Thoracic aorta (tissue), 2 donors: ENCODE data around the gene SIK3. TPM values are rescaled to one million over a fixed set of nuclear protein-coding genes. Genes with fewer than 3 reads are reported as not detected.

ENCODE experiments used
- ATAC-seq: fragments of 150-250 bp; one replicate; pipeline ENCODE4 v1.8.0; 2017; ENCODE audit warnings: low read depth; ENCODE audit not compliant: insufficient number of reproducible peaks, low FRiP score
- DNase-seq: peaks from one replicate; pipeline ENCODE4 v3.0.0-alpha.2; 2020; ENCODE audit warnings: low spot score
- H3K27ac ChIP-seq, 2 donors: fragments of 200-600 bp; sonication (generic); 1 replicate in 1 of 2; 2 replicates in 1 of 2; pipeline ENCODE4 v1.5.1; 2016; ENCODE audit warnings: mild to moderate bottlenecking in 2 of 2, moderate library complexity in 2 of 2
- H3K27me3 ChIP-seq: fragments of 200-600 bp; sonication (generic); replicated peaks from 2 replicates; pipeline ENCODE4 v1.6.0; 2016; ENCODE audit warnings: mild to moderate bottlenecking; ENCODE audit not compliant: insufficient read depth
- H3K36me3 ChIP-seq: fragments of 200-600 bp; sonication (generic); one replicate; pipeline ENCODE4 v1.5.1; 2016
- H3K4me1 ChIP-seq, 2 donors: fragments of 200-600 bp; sonication (generic); 1 replicate in 1 of 2; 2 replicates in 1 of 2; pipeline versions ENCODE4 v1.5.1 to v1.6.0; 2016; ENCODE audit warnings: low read depth in 2 of 2, mild to moderate bottlenecking in 1 of 2; ENCODE audit not compliant: control insufficient read depth in 1 of 2
- H3K4me3 ChIP-seq: fragments of 200-600 bp; sonication (generic); 2 replicates; pipeline ENCODE4 v1.5.1; 2016; ENCODE audit warnings: mild to moderate bottlenecking
- H3K9me3 ChIP-seq: fragments of 200-600 bp; sonication (generic); 2 replicates; pipeline ENCODE4 v1.5.1; 2016
- CTCF ChIP-seq: fragments of 200-600 bp; sonication (generic); IDR thresholded peaks from one replicate; pipeline ENCODE4 v1.5.1; 2019; ENCODE audit warnings: antibody characterized with exemption
- total RNA-seq, 2 donors: library from RNA; depleted of rRNA; stranded (reverse); fragments of >200 nt; gene quantifications; one replicate each; pipeline versions ENCODE4 v1.1.0 to v1.2.3, GENCODE V29; 2016

The SIK3 gene
- total RNA-seq, 2 donors from 2014 or later = 32.9 to 53.7 TPM

GRCh38 chr11:116909245-116909644 lies 189.0 kb downstream of the SIK3 start:
- H3K36me3 ChIP-seq = no peaks in the 10 kb centered on the region
- DNase-seq (no peak), ATAC-seq (no peak)
- H3K27me3 ChIP-seq = no peaks in the 10 kb centered on the region
- H3K9me3 ChIP-seq = no peaks in the 10 kb centered on the region
- H3K27ac ChIP-seq = no peak overlapping the region
- TF ChIP-seq CTCF = no peak
- no peak overlapping the region for H3K4me3 ChIP-seq
- no peaks in the 10 kb centered on the region for H3K4me1 ChIP-seq

- ATAC-seq (no peak), DNase-seq (no peak)
- H3K4me1 ChIP-seq = peaks cover 0 to 9% of the 10 kb centered on the region in 2 donors
- no peak overlapping the region for H3K4me3 ChIP-seq
- TF ChIP-seq CTCF = no peak
- no peaks in the 10 kb centered on the region for H3K27me3 ChIP-seq
- H3K36me3 ChIP-seq = no peaks in the 10 kb centered on the region
- H3K27ac ChIP-seq = no peak overlapping the region
- no peaks in the 10 kb centered on the region for H3K9me3 ChIP-seq
These were observed 191.7 kb downstream of the SIK3 start for GRCh38 chr11:116906479-116906878.

- no peak for ATAC-seq
- no peak for DNase-seq
- no peak overlapping the region for H3K27ac ChIP-seq
- no peak overlapping the region for H3K4me3 ChIP-seq
- no peaks in the 10 kb centered on the region for H3K9me3 ChIP-seq
- peaks cover 0 to 9% of the 10 kb centered on the region in 2 donors for H3K4me1 ChIP-seq
- TF ChIP-seq CTCF = no peak
- no peaks in the 10 kb centered on the region for H3K36me3 ChIP-seq
- H3K27me3 ChIP-seq = no peaks in the 10 kb centered on the region
These were observed 195.1 kb downstream of the SIK3 start for GRCh38 chr11:116903090-116903489.

- no peak for ATAC-seq
These were observed 196.1 kb downstream of the SIK3 start for GRCh38 chr11:116901964-116902688.

GRCh38 chr11:116901211-116901610 lies 197.0 kb downstream of the SIK3 start:
- no peak for TF ChIP-seq CTCF
- Histone ChIP-seq H3K27ac (no peak overlapping the region), H3K9me3 (no peaks in the 10 kb centered on the region), H3K4me3 (no peak overlapping the region), H3K36me3 (peaks cover 3% of the 10 kb centered on the region), H3K4me1 (peaks cover 0 to 9% of the 10 kb centered on the region in 2 donors), H3K27me3 (no peaks in the 10 kb centered on the region)
- no peak for DNase-seq
- ATAC-seq = no peak

More at GRCh38 chr11:116901964-116902688, 196.1 kb downstream of the SIK3 start:
- no peak for DNase-seq
- H3K27me3 ChIP-seq = no peaks in the 10 kb centered on the region
- no peaks in the 10 kb centered on the region for H3K9me3 ChIP-seq
- H3K36me3 ChIP-seq = peaks cover under 1% of the 10 kb centered on the region
- H3K4me3 ChIP-seq = no peak overlapping the region
- H3K4me1 ChIP-seq = peaks cover 0 to 9% of the 10 kb centered on the region in 2 donors
- H3K27ac ChIP-seq = no peak overlapping the region
- TF ChIP-seq CTCF = no peak
